ENCODE data around the gene OVOL1.

DNA sequence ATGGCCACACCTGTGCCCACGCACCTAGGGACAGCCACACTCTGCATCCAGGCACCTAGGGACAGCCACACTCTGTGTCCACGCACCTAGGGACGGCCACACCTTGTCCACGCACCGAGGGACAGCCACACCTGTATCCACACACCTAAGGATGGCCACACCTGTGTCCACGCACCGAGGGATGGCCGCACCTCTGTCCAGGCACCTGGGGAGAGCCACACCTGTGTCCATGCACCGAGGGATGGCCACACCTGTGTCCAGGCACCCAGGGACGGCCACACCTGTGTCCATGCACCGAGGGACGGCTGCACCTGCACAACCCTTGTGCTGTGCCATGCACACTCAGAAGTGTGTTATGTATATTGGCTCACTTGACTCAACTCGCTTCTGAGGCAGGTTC lies 10.8 kb downstream of the OVOL1 start:
- TF ChIP-seq, protein P1, sequence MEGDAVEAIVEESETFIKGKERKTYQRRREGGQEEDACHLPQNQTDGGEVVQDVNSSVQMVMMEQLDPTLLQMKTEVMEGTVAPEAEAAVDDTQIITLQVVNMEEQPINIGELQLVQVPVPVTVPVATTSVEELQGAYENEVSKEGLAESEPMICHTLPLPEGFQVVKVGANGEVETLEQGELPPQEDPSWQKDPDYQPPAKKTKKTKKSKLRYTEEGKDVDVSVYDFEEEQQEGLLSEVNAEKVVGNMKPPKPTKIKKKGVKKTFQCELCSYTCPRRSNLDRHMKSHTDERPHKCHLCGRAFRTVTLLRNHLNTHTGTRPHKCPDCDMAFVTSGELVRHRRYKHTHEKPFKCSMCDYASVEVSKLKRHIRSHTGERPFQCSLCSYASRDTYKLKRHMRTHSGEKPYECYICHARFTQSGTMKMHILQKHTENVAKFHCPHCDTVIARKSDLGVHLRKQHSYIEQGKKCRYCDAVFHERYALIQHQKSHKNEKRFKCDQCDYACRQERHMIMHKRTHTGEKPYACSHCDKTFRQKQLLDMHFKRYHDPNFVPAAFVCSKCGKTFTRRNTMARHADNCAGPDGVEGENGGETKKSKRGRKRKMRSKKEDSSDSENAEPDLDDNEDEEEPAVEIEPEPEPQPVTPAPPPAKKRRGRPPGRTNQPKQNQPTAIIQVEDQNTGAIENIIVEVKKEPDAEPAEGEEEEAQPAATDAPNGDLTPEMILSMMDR (IDR thresholded peaks at IDR 0.05): no peak
- TF ChIP-seq POLR2AphosphoS5 (IDR thresholded peaks at IDR 0.05): no peak
- no peak for TF ChIP-seq POLR2A (IDR thresholded peaks at IDR 0.05)
- TF ChIP-seq EP300 (IDR thresholded peaks at IDR 0.05): no peak

All from gastroesophageal sphincter (tissue), 3 donors.